Measurements from ENCODE around the gene NUDCD3. TPM values are rescaled to one million over a fixed set of nuclear protein-coding genes. Genes with fewer than 3 reads are reported as not detected.

The NUDCD3 gene
- total and polyA plus RNA-seq, 4 donors = 15.4 to 30.7 (median 24.3) TPM

DNA sequence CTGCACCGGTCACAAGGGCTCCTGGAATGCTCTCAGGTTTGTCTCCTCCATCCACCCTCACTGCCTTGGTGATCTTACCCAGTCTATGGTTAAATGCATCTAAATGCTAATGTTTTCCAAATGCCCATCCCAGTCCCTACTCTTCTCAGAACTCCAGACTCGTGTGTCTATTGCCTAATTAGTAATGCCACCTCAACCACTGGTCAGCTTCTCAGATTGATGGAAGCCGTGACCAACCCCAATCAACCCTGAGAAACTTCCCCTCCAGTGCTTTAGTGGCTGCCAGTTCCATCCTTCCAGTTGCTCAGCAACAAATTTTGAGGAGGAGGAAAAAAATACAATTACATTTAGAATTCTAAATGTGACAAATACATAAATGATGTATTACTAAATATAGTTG is 18.6 kb downstream of the NUDCD3 start:
- Histone ChIP-seq H3K9ac (ENCODE audit: low read depth in 1 of 2, low read length in 2 of 2) (no peak overlapping the region), H3K9me3 (ENCODE audit: control insufficient read depth in 4 of 4, low read length in 3 of 4) (no peaks in the 10 kb centered on the region), H3K36me3 (ENCODE audit: control insufficient read depth in 4 of 4, insufficient read depth in 3 of 4, low read depth in 1 of 4, low read length in 3 of 4) (peaks cover 0 to 10% (median under 1%) of the 10 kb centered on the region in 4 donors), H3K27me3 (ENCODE audit: control insufficient read depth in 4 of 4, insufficient read depth in 4 of 4, low read length in 3 of 4) (no peaks in the 10 kb centered on the region), H3K27ac (ENCODE audit: low read depth in 1 of 2, low read length in 2 of 2) (peak overlapping the region in 1 of 2 donors; percentile 28), H3K4me1 (ENCODE audit: control insufficient read depth in 4 of 4, insufficient read depth in 4 of 4, low read length in 3 of 4) (peaks cover 5 to 45% (median 32%) of the 10 kb centered on the region in 4 donors), H3K4me3 (ENCODE audit: low read depth in 1 of 3, low read length in 3 of 3) (no peak overlapping the region)
- no peak for TF ChIP-seq JUND (IDR thresholded peaks at IDR 0.05)
- no peak for TF ChIP-seq TAF1 (conservative IDR thresholded peaks at IDR 0.05)
- no peak for TF ChIP-seq YY1 (IDR thresholded peaks at IDR 0.05)
- TF ChIP-seq, protein P1, sequence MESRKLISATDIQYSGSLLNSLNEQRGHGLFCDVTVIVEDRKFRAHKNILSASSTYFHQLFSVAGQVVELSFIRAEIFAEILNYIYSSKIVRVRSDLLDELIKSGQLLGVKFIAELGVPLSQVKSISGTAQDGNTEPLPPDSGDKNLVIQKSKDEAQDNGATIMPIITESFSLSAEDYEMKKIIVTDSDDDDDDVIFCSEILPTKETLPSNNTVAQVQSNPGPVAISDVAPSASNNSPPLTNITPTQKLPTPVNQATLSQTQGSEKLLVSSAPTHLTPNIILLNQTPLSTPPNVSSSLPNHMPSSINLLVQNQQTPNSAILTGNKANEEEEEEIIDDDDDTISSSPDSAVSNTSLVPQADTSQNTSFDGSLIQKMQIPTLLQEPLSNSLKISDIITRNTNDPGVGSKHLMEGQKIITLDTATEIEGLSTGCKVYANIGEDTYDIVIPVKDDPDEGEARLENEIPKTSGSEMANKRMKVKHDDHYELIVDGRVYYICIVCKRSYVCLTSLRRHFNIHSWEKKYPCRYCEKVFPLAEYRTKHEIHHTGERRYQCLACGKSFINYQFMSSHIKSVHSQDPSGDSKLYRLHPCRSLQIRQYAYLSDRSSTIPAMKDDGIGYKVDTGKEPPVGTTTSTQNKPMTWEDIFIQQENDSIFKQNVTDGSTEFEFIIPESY (IDR thresholded peaks at IDR 0.05) = no peak
- no peak for TF ChIP-seq FOXA2 (IDR thresholded peaks at IDR 0.05)
- DNase-seq (ENCODE audit: low spot score) = no peak
- WGBS = 66% methylated on average over 3 of the region's 3 CpGs

DNA sequence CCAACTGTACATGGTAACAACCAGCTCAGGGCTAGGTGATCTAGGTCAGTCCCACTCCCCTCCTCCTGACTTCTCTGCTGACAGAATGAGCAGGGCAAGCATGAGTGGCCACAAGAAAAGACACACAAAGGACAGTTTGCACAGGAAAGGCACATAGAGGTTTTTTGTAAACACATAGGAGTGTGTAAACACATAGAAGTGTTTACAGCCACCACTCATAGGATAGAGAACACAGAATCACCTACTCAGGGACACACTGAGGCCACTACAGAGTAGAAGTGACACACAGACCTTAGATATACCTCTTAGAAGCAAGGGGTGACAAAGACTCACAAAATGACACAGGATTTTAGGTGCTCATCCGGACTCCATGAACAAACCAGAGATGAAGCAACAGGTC is 19.0 kb downstream of the NUDCD3 start:
- WGBS = 58% methylated on average over 1 of the region's 1 CpG
- TF ChIP-seq JUND (IDR thresholded peaks at IDR 0.05) (no peak), HNF4A (conservative IDR thresholded peaks at IDR 0.05) (no peak), RAD21 (IDR thresholded peaks at IDR 0.05) (no peak), HNF4G (IDR thresholded peaks at IDR 0.05) (no peak), TAF1 (conservative IDR thresholded peaks at IDR 0.05) (no peak), FOXA1 (IDR thresholded peaks at IDR 0.05) (no peak), EGR1 (IDR thresholded peaks at IDR 0.05; ENCODE audit: low read depth in 2 of 2) (no peak), YY1 (IDR thresholded peaks at IDR 0.05) (no peak), NR2F2 (IDR thresholded peaks at IDR 0.05) (no peak)
- TF ChIP-seq, protein P2, sequence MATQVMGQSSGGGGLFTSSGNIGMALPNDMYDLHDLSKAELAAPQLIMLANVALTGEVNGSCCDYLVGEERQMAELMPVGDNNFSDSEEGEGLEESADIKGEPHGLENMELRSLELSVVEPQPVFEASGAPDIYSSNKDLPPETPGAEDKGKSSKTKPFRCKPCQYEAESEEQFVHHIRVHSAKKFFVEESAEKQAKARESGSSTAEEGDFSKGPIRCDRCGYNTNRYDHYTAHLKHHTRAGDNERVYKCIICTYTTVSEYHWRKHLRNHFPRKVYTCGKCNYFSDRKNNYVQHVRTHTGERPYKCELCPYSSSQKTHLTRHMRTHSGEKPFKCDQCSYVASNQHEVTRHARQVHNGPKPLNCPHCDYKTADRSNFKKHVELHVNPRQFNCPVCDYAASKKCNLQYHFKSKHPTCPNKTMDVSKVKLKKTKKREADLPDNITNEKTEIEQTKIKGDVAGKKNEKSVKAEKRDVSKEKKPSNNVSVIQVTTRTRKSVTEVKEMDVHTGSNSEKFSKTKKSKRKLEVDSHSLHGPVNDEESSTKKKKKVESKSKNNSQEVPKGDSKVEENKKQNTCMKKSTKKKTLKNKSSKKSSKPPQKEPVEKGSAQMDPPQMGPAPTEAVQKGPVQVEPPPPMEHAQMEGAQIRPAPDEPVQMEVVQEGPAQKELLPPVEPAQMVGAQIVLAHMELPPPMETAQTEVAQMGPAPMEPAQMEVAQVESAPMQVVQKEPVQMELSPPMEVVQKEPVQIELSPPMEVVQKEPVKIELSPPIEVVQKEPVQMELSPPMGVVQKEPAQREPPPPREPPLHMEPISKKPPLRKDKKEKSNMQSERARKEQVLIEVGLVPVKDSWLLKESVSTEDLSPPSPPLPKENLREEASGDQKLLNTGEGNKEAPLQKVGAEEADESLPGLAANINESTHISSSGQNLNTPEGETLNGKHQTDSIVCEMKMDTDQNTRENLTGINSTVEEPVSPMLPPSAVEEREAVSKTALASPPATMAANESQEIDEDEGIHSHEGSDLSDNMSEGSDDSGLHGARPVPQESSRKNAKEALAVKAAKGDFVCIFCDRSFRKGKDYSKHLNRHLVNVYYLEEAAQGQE (IDR thresholded peaks at IDR 0.05) = no peak
- TF ChIP-seq, protein P3, sequence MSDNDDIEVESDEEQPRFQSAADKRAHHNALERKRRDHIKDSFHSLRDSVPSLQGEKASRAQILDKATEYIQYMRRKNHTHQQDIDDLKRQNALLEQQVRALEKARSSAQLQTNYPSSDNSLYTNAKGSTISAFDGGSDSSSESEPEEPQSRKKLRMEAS (IDR thresholded peaks at IDR 0.05) = no peak
- TF ChIP-seq, protein P4, sequence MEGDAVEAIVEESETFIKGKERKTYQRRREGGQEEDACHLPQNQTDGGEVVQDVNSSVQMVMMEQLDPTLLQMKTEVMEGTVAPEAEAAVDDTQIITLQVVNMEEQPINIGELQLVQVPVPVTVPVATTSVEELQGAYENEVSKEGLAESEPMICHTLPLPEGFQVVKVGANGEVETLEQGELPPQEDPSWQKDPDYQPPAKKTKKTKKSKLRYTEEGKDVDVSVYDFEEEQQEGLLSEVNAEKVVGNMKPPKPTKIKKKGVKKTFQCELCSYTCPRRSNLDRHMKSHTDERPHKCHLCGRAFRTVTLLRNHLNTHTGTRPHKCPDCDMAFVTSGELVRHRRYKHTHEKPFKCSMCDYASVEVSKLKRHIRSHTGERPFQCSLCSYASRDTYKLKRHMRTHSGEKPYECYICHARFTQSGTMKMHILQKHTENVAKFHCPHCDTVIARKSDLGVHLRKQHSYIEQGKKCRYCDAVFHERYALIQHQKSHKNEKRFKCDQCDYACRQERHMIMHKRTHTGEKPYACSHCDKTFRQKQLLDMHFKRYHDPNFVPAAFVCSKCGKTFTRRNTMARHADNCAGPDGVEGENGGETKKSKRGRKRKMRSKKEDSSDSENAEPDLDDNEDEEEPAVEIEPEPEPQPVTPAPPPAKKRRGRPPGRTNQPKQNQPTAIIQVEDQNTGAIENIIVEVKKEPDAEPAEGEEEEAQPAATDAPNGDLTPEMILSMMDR (IDR thresholded peaks at IDR 0.05; ENCODE audit: low read depth, low read length, missing input control) = no peak
- TF ChIP-seq, protein P1 (IDR thresholded peaks at IDR 0.05) = no peak
- Histone ChIP-seq H3K36me3 (ENCODE audit: control insufficient read depth in 4 of 4, insufficient read depth in 3 of 4, low read depth in 1 of 4, low read length in 3 of 4) (peaks cover 0 to 12% (median under 1%) of the 10 kb centered on the region in 4 donors), H3K9me3 (ENCODE audit: control insufficient read depth in 4 of 4, low read length in 3 of 4) (no peaks in the 10 kb centered on the region), H3K27me3 (ENCODE audit: control insufficient read depth in 4 of 4, insufficient read depth in 4 of 4, low read length in 3 of 4) (no peaks in the 10 kb centered on the region), H3K4me3 (ENCODE audit: low read depth in 1 of 3, low read length in 3 of 3) (no peak overlapping the region), H3K4me1 (ENCODE audit: control insufficient read depth in 4 of 4, insufficient read depth in 4 of 4, low read length in 3 of 4) (peaks cover 8 to 42% (median 32%) of the 10 kb centered on the region in 4 donors), H3K9ac (ENCODE audit: low read depth in 1 of 2, low read length in 2 of 2) (no peak overlapping the region), H3K27ac (ENCODE audit: low read depth in 1 of 2, low read length in 2 of 2) (peak overlapping the region in 1 of 2 donors; percentile 28)
- DNase-seq (ENCODE audit: low spot score) = no peak

Measured in liver (tissue), 9 donors.